ENCODE measurements around the gene PRM1. TPM values are rescaled to one million over a fixed set of nuclear protein-coding genes. Genes with fewer than 3 reads are reported as not detected.

The PRM1 gene
- polyA plus RNA-seq, 2 donors: not detected

- Histone ChIP-seq H3K4me1 (ENCODE audit: control insufficient read depth in 2 of 2, insufficient read depth in 2 of 2, low read length in 1 of 2) (peaks cover 0 to 6% of the 10 kb centered on the region in 2 donors), H3K36me3 (ENCODE audit: control insufficient read depth in 2 of 2, insufficient read depth in 2 of 2, low read length in 1 of 2) (no peaks in the 10 kb centered on the region), H3K4me3 (ENCODE audit: low read depth in 1 of 2, low read length in 2 of 2) (no peak overlapping the region), H3K9me3 (ENCODE audit: control insufficient read depth in 2 of 2, insufficient read depth in 1 of 2, low read depth in 1 of 2, low read length in 1 of 2) (no peaks in the 10 kb centered on the region), H3K27ac (ENCODE audit: low read depth in 2 of 2, low read length in 1 of 2) (no peak overlapping the region), H3K27me3 (ENCODE audit: control insufficient read depth in 1 of 2, insufficient read depth in 2 of 2, low read length in 2 of 2) (no peaks in the 10 kb centered on the region)
- 68 to 69% methylated on average over 8 of the region's 8 CpGs for WGBS, 2 donors
These were observed 18.2 kb downstream of the PRM1 start for GRCh38 chr16:11262915-11263314.

- Histone ChIP-seq H3K27ac (ENCODE audit: low read depth in 2 of 2, low read length in 1 of 2) (no peak overlapping the region), H3K4me1 (ENCODE audit: control insufficient read depth in 2 of 2, insufficient read depth in 2 of 2, low read length in 1 of 2) (peaks cover 0 to 14% of the 10 kb centered on the region in 2 donors), H3K27me3 (ENCODE audit: control insufficient read depth in 1 of 2, insufficient read depth in 2 of 2, low read length in 2 of 2) (no peaks in the 10 kb centered on the region), H3K9me3 (ENCODE audit: control insufficient read depth in 2 of 2, insufficient read depth in 1 of 2, low read depth in 1 of 2, low read length in 1 of 2) (no peaks in the 10 kb centered on the region), H3K4me3 (ENCODE audit: low read depth in 1 of 2, low read length in 2 of 2) (no peak overlapping the region), H3K36me3 (ENCODE audit: control insufficient read depth in 2 of 2, insufficient read depth in 2 of 2, low read length in 1 of 2) (no peaks in the 10 kb centered on the region)
- 61 to 64% methylated on average over 3 of the region's 3 CpGs for WGBS, 2 donors
These were observed 20.5 kb downstream of the PRM1 start for GRCh38 chr16:11260596-11260966.

GRCh38 chr16:11259655-11260595, 21.2 kb downstream of the PRM1 start:
- 84 to 90% methylated on average over 12 of the region's 12 CpGs for WGBS, 2 donors
- Histone ChIP-seq H3K4me1 (ENCODE audit: control insufficient read depth in 2 of 2, insufficient read depth in 2 of 2, low read length in 1 of 2) (peaks cover 0 to 15% of the 10 kb centered on the region in 2 donors), H3K27ac (ENCODE audit: low read depth in 2 of 2, low read length in 1 of 2) (no peak overlapping the region), H3K36me3 (ENCODE audit: control insufficient read depth in 2 of 2, insufficient read depth in 2 of 2, low read length in 1 of 2) (no peaks in the 10 kb centered on the region), H3K4me3 (ENCODE audit: low read depth in 1 of 2, low read length in 2 of 2) (no peak overlapping the region), H3K27me3 (ENCODE audit: control insufficient read depth in 1 of 2, insufficient read depth in 2 of 2, low read length in 2 of 2) (no peaks in the 10 kb centered on the region), H3K9me3 (ENCODE audit: control insufficient read depth in 2 of 2, insufficient read depth in 1 of 2, low read depth in 1 of 2, low read length in 1 of 2) (no peaks in the 10 kb centered on the region)

GRCh38 chr16:11258553-11259492, 22.3 kb downstream of the PRM1 start:
- Histone ChIP-seq H3K9me3 (ENCODE audit: control insufficient read depth in 2 of 2, insufficient read depth in 1 of 2, low read depth in 1 of 2, low read length in 1 of 2) (no peaks in the 10 kb centered on the region), H3K27me3 (ENCODE audit: control insufficient read depth in 1 of 2, insufficient read depth in 2 of 2, low read length in 2 of 2) (no peaks in the 10 kb centered on the region), H3K4me1 (ENCODE audit: control insufficient read depth in 2 of 2, insufficient read depth in 2 of 2, low read length in 1 of 2) (peaks cover 0 to 21% of the 10 kb centered on the region in 2 donors), H3K27ac (ENCODE audit: low read depth in 2 of 2, low read length in 1 of 2) (no peak overlapping the region), H3K4me3 (ENCODE audit: low read depth in 1 of 2, low read length in 2 of 2) (no peak overlapping the region), H3K36me3 (ENCODE audit: control insufficient read depth in 2 of 2, insufficient read depth in 2 of 2, low read length in 1 of 2) (no peaks in the 10 kb centered on the region)
- 44% methylated on average over 15 of the region's 15 CpGs for WGBS, 2 donors

- H3K4me3 ChIP-seq (ENCODE audit: low read depth in 1 of 2, low read length in 2 of 2): peak overlapping the region; percentile 65 to 73
- WGBS, 2 donors: 24 to 26% methylated on average over 21 of the region's 21 CpGs
These were observed 23.8 kb downstream of the PRM1 start for GRCh38 chr16:11257131-11257938.

GRCh38 chr16:11256661-11257130, 24.4 kb downstream of the PRM1 start:
- Histone ChIP-seq H3K9me3 (ENCODE audit: control insufficient read depth in 2 of 2, insufficient read depth in 1 of 2, low read depth in 1 of 2, low read length in 1 of 2) (no peaks in the 10 kb centered on the region), H3K27me3 (ENCODE audit: control insufficient read depth in 1 of 2, insufficient read depth in 2 of 2, low read length in 2 of 2) (no peaks in the 10 kb centered on the region), H3K4me3 (ENCODE audit: low read depth in 1 of 2, low read length in 2 of 2) (peak overlapping the region; percentile 65 to 73), H3K27ac (ENCODE audit: low read depth in 2 of 2, low read length in 1 of 2) (peak overlapping the region; percentile 93), H3K36me3 (ENCODE audit: control insufficient read depth in 2 of 2, insufficient read depth in 2 of 2, low read length in 1 of 2) (no peaks in the 10 kb centered on the region), H3K4me1 (ENCODE audit: control insufficient read depth in 2 of 2, insufficient read depth in 2 of 2, low read length in 1 of 2) (peaks cover 0 to 21% of the 10 kb centered on the region in 2 donors)
- WGBS, 2 donors: 1 to 2% methylated on average over 30 to 32 of the region's 32 CpGs

More at GRCh38 chr16:11257131-11257938, 23.8 kb downstream of the PRM1 start:
- Histone ChIP-seq H3K36me3 (ENCODE audit: control insufficient read depth in 2 of 2, insufficient read depth in 2 of 2, low read length in 1 of 2) (no peaks in the 10 kb centered on the region), H3K4me1 (ENCODE audit: control insufficient read depth in 2 of 2, insufficient read depth in 2 of 2, low read length in 1 of 2) (peaks cover 0 to 21% of the 10 kb centered on the region in 2 donors), H3K27me3 (ENCODE audit: control insufficient read depth in 1 of 2, insufficient read depth in 2 of 2, low read length in 2 of 2) (no peaks in the 10 kb centered on the region), H3K9me3 (ENCODE audit: control insufficient read depth in 2 of 2, insufficient read depth in 1 of 2, low read depth in 1 of 2, low read length in 1 of 2) (no peaks in the 10 kb centered on the region), H3K27ac (ENCODE audit: low read depth in 2 of 2, low read length in 1 of 2) (peak overlapping the region; percentile 93)

- 0 to 1% methylated on average over 52 to 100 of the region's 100 CpGs for whole genome bisulfite sequencing, 2 donors
- Histone ChIP-seq H3K9me3 (ENCODE audit: control insufficient read depth in 2 of 2, insufficient read depth in 1 of 2, low read depth in 1 of 2, low read length in 1 of 2) (no peaks in the 10 kb centered on the region), H3K4me1 (ENCODE audit: control insufficient read depth in 2 of 2, insufficient read depth in 2 of 2, low read length in 1 of 2) (peaks cover 0 to 20% of the 10 kb centered on the region in 2 donors), H3K27ac (ENCODE audit: low read depth in 2 of 2, low read length in 1 of 2) (peak within 1 kb of the TSS; percentile 93), H3K27me3 (ENCODE audit: control insufficient read depth in 1 of 2, insufficient read depth in 2 of 2, low read length in 2 of 2) (no peaks in the 10 kb centered on the region), H3K36me3 (ENCODE audit: control insufficient read depth in 2 of 2, insufficient read depth in 2 of 2, low read length in 1 of 2) (no peaks in the 10 kb centered on the region), H3K4me3 (ENCODE audit: low read depth in 1 of 2, low read length in 2 of 2) (peak within 1 kb of the TSS; percentile 65 to 73)
These were observed 25.1 kb downstream of the PRM1 start, which contains the start of gene SOCS1 for GRCh38 chr16:11255737-11256660. Gene SOCS1, minus strand, starts transcription at chr16:11256204. Its CDS starts 726 bp downstream, at chr16:11255478.
